Activated CD4-positive, alpha-beta T cell treated with anti-CD3 and anti-CD28 coated beads for 24 hours (primary cell): ENCODE measurements around the gene ERBB2.
"Not testable (repeated sequence)": the region's sequence is repeated elsewhere in the genome, so short reads cannot be mapped to it uniquely, and the experiment has no call there.

Source experiments
- DNase-seq, 2 donors: peaks; one replicate each; pipeline ENCODE4 v3.0.0-alpha.2; 2020; ENCODE audit warnings: low read depth in 2 of 2

ERBB2 gene

DNA sequence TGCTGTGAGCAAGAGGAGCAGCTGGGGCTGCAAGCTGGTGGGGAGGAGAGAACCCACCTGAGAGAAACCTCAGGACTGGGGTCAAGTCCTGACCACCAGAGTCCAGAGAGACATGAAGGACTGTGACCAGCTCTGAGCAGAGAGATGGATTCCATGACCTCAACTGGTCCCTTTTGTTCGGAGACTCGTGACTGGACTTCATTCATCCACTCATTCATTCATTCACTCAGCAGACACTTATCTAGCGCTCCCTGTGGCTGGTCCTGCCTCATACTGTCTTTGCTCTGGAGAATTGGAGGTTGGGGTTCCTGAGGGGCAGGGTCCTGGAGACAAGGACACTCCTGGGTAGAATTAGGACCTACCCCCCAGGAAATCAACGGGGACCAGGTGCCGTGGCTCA is 4.0 kb downstream of the ERBB2 start:
- no peak for DNase-seq

DNA sequence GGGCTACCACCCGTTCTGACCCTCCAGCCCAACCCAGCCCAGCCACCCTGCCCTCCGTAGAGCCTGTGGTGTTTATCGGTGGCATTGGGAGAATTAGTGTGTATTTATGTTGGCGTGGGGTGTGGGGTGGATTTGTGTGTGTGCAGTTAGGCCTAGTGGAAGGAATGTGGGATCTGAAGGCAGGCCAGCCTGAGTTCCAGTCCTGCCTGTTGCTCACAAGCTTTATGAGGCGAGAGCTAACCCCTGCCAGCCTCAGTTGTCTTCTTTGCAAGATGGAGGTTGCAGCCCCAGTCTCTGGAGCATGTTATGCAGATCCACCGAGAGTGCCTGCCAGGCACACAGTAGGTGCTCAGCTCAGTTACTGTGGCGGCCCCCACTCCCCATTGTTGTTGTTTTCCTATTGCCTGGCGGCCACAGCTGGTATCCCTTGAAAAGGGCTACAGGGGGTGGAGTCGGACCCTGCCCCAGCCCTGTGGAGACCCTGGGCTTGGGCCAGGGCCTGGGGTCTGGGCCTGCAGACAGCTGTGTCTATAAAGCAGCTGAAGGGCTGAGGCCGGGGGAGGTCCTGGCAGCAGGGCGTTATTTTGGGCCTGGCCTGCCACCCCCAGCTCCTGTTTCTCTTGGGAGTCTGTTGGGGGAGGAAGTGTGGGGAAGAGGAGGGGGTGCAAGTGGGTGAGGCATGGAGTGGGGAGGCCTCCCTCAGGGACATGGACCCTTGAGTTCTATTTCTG is 5.1 kb downstream of the ERBB2 start:
- DNase-seq = no peak

DNA sequence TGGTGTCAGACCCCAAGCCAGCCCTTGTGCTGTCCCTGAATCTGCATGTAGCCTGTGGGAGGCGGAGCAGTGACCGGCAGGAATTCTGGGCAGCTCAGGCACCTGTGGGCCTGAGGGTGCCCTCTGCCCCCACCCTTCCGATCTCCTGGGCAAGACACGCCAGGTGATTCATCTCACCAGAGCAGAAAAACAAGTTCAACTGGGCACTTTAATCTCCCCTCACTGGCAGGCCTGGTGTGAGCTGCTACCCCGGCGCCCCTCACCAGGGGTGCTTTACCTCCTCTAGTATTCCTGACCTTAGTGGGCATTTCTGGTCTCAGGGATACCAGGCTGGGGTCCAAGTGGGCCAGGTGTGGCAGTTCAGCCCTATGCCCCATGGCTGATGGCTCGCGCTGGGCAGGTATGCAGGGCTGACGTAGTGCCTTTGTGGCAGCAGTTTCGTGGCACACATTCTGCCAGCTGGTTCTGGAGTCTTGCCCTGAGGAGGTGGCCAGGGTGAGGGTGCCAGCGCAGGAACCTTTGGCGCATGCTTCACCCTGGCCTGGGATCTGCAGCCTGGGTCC is 6.0 kb downstream of the ERBB2 start:
- no peak for DNase-seq

DNA sequence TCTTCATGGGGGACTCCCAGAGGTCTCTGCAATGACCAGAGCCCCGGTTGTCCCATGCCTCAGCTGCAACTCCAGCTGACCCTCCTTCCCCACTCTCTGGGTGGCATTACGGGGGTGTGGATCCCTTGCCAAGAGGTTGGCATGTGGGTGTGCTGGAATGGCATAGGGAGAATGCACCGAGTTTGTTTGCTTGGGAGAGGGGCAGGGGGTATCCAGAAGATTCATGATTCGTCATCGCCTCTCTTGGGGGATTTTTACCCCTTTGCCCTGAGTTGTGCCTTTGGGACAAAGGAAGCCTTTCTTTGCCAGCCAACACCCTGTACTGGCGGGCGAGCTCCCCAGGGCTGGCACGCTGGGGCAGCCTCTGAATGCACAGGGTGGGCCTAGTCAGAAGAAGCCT is 6.5 kb downstream of the ERBB2 start:
- no peak for DNase-seq

DNA sequence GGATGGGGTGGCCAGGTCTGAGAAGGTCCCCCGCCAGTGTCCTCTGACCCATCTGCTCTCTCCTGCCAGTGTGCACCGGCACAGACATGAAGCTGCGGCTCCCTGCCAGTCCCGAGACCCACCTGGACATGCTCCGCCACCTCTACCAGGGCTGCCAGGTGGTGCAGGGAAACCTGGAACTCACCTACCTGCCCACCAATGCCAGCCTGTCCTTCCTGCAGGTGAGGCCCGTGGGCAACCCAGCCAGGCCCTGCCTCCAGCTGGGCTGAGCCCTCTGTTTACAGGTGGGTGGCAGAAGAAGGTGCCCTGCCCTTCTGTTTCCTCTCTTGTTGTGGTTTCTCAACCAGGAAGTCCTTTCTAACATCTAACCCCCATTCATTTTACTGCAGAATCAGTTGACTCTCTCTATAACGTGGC is 7.1 kb downstream of the ERBB2 start:
- DNase-seq = no peak

DNA sequence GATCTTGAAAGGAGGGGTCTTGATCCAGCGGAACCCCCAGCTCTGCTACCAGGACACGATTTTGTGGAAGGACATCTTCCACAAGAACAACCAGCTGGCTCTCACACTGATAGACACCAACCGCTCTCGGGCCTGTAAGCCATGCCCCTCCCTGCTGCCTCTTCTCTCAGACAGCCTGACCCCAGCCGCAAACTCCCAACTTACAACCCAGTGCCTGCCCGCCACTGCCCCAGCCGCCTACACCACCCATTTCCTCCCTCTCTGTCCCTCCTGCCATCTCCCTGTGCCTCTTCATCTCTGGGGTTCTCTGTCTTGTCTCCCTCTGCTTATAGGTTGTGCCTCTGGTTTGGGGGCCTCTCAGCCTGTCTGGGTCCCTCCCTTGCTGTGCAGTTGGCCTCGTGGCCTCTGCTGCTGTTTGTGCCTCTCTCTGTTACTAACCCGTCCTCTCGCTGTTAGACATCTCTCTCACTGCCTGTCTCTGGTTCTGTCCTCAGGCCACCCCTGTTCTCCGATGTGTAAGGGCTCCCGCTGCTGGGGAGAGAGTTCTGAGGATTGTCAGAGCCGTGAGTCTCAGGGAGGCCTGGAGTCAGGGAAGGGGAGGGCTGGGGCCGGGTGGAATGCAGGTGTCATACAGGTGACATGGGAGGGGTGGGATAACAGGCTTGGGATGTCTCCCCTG is 9.6 kb downstream of the ERBB2 start:
- no peak for DNase-seq

DNA sequence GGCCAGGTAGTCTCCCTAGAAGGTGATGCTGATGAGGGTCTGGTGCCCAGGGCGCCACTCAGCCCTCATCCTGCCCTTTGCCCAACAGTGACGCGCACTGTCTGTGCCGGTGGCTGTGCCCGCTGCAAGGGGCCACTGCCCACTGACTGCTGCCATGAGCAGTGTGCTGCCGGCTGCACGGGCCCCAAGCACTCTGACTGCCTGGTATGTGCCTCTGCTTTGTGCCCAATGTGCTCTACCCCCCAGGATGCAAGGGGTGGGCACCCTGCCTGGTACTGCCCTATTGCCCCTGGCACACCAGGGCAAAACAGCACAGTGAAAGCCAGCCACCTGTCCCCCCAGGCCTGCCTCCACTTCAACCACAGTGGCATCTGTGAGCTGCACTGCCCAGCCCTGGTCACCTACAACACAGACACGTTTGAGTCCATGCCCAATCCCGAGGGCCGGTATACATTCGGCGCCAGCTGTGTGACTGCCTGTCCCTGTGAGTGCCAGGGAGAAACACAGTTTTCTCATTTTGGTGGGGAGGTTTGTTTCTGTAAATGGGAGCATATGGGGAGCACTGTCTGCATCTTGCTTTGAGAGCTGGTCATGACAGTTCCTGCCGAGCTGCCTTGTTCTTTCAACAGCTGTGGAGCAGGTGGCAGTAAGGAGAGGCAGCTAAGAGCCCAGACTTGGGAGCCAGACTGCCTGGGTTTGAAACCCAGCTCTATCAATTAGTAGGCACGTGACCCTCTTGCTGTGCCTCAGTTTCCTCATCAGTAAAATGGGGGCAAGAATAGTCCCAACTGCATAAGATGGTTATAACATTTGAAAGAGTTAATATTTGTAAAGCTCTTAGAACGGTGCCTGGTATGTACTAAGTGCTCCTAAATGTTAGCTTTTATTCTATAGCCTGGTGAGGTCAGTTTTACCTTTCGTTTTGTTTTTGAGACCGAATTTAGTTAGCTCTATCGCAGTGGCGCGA is 10.4 kb downstream of the ERBB2 start:
- DNase-seq = no peak

DNA sequence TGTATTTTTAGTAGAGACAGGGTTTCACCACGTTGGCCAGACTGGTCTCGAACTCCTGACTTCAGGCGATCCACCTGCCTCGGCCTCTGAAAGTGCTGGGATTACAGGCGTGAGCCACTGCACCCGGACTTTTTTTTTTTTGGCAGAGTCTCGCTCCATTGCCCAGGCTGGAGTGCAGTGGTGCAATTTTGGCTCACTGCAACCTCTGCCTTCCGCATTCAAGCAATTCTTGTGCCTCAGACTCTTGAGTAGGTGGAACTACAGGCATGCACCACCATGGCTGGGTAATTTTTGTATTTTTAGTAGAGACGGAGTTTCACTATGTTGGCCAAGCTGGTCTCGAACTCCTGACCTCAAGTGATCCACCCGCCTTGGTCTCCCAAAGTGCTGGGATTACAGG is 11.2 kb downstream of the ERBB2 start:
- not testable (repeated sequence) for DNase-seq

DNA sequence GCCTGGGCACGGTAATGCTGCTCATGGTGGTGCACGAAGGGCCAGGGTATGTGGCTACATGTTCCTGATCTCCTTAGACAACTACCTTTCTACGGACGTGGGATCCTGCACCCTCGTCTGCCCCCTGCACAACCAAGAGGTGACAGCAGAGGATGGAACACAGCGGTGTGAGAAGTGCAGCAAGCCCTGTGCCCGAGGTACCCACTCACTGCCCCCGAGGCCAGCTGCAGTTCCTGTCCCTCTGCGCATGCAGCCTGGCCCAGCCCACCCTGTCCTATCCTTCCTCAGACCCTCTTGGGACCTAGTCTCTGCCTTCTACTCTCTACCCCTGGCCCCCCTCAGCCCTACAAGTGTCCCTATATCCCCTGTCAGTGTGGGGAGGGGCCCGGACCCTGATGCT is 12.0 kb downstream of the ERBB2 start:
- no peak for DNase-seq

DNA sequence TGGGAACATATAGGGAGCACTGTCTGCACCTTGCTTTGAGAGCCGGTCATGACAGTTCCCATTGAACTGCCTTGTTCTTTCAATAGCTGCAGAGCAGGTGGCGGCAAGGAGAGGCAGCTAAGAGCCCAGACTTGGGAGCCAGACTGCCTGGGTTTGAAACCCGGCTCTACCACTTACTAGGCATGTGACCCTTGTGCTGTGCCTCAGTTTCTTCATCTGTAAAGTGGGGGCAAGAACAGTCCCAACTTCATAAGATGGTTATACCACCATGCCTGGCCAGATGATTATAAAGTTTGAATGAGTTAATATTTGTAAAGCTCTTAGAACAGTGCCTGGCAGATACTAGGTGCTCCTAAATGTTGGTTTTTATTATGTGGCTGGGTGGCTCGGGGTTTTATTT is 14.4 kb downstream of the ERBB2 start:
- no peak for DNase-seq

DNA sequence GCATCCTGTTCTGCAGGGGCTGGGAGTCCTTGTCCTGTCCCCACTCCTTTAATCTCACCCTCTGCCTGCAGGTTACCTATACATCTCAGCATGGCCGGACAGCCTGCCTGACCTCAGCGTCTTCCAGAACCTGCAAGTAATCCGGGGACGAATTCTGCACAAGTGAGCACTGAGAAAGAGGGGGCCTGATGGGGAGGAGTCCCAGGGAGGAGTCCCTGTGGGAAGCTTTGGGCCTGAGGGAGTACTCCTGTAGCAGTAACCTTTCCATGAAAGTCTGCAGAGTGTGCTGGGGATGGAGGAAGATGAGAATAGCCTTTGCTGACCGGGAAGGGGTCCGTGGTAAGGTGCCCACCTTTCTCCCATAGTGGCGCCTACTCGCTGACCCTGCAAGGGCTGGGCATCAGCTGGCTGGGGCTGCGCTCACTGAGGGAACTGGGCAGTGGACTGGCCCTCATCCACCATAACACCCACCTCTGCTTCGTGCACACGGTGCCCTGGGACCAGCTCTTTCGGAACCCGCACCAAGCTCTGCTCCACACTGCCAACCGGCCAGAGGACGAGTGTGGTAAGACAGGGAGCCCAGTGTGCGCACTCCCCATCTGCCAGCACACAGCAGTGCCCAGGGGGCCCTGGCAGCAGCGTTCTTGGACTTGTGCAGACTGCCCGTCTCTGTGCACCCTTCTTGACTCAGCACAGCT is 15.7 kb downstream of the ERBB2 start:
- DNase-seq = no peak

DNA sequence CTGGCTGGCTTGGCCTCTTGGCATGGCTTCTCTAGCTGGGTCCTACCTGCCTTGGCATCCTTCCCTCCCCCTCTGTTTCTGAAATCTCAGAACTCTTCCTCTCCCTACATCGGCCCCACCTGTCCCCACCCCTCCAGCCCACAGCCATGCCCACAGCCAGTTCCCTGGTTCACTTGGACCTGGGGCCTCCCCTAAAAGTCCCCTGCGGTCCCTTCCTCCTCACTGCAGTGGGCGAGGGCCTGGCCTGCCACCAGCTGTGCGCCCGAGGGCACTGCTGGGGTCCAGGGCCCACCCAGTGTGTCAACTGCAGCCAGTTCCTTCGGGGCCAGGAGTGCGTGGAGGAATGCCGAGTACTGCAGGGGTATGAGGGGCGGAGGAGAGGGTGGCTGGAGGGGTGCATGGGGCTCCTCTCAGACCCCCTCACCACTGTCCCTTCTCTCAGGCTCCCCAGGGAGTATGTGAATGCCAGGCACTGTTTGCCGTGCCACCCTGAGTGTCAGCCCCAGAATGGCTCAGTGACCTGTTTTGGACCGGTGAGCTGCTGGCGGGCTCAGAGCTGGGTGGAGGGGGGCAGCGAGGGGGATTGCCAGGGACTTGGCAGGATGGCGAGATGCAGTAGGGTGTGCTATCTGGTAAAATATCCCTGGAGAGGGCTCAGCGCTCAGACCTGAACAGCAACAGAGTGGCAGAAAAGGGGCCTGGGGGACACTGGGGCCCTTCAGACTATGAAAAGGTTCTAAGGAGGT is 16.4 kb downstream of the ERBB2 start:
- DNase-seq = no peak

DNA sequence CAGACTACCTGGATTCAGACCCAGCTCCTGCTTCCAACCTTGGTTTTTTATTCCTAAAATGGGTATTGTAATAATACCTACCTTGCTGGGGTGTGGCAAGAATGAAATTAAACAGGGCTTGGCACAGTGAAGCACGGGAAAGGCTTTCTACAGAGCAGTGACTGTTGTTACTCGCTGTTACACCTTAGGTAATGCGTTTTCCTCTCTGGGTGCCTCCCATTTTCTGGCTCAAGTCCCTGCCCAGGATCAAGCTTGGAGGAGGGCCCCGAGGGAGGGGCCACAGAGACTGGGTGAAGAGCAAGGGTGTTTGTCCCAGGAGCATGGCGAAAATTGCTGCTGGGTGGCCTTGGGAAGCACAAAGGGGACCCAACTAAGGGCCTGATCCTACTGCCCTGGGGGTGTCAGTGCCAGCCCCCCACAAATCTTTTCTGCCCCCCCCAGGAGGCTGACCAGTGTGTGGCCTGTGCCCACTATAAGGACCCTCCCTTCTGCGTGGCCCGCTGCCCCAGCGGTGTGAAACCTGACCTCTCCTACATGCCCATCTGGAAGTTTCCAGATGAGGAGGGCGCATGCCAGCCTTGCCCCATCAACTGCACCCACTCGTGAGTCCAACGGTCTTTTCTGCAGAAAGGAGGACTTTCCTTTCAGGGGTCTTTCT is 17.1 kb downstream of the ERBB2 start:
- DNase-seq = no peak

DNA sequence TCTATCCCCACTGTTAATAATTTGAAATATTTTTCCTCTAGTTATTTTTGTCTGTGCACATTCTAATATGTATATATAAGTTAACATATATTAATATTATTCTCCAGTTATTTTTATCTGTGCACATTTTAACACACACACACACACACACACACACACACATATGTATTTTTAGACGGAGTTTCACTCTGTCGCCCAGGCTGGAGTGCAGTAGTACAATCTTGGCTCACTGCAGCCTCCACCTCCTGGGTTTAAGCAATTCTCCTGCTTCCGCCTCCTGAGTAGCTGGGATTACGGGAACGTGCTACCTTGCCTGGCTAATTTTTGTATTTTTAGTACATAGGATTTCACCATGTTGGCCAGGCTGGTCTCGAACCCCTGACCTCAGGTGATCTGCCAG is 17.8 kb downstream of the ERBB2 start:
- no peak for DNase-seq

DNA sequence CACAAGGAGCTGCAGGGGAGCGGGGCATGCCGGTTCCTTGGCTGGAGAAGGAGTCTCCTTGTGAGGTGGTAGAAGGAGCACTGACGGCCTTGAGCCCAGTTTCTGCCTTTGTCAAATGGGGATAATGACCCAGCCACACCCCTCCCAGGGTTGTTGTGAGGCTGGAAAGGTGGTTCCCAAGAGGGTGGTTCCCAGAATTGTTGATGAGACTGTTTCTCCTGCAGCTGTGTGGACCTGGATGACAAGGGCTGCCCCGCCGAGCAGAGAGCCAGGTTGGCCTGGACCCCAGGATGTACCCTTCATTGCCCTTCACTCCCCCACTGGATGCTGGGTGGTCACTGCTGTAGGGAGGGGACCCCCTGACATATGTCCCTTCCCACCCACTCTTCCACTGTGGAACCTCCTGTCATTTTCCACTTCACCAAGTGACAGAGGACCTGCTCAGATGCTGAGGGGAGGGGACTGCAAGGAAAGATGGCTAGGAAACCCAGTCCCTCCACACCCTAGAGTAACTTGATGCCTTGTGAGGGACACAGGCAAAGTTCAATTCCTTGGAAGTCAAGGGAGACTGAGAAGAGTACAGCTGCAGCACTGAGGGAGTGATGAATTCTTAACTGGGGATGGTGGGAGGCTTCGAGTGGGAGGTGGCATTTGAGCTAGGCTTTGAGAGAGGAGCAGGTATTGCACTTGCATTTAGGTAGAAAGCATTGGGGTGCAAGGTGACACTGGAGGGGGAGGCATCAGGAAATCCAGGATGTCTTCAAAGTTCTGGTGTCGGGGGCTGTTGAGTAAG is 19.9 kb downstream of the ERBB2 start:
- no peak for DNase-seq

DNA sequence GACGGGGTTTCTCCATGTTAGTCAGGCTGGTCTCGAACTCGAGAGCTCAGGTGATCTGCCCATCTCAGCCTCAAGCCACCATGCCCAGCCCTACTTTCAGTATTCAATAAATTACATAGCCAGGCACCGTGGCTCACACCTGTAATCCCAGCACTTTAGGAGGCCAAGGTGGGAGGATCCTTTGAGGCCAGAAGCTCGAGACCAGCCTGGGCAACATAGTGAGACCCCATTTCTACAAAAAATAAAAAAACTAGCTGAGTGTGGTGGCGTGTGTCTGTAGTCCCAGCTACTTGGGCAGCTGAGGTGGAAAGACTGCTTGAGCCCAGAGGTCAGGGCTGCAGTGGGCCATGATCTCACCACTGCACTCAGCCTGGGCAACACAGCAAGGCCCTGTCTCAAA is 22.2 kb downstream of the ERBB2 start:
- no peak for DNase-seq

DNA sequence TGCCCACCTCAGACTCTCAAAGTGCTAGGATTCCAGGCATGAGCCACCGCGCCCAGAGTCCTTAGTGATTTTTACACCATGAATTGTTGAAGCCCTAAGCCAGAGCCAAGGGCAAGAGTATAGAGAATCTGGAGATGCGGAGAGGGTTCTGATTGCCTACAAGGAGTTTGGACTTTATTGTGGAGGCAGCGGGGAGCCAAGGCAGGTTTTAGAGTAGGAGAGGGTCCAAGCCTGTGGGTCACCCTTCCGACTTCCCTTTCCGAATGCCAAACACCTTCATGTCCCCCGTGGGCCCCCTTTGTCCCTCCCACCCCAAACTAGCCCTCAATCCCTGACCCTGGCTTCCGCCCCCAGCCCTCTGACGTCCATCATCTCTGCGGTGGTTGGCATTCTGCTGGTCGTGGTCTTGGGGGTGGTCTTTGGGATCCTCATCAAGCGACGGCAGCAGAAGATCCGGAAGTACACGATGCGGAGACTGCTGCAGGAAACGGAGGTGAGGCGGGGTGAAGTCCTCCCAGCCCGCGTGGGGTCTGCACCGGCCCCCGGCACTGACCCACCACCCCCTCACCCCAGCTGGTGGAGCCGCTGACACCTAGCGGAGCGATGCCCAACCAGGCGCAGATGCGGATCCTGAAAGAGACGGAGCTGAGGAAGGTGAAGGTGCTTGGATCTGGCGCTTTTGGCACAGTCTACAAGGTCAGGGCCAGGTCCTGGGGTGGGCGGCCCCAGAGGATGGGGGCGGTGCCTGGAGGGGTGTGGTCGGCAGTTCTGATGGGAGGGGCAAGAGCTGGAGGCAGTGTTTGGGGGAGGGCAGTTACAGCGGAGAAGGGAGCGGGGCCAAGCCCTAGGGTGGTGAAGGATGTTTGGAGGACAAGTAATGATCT is 23.3 kb downstream of the ERBB2 start:
- DNase-seq = no peak

DNA sequence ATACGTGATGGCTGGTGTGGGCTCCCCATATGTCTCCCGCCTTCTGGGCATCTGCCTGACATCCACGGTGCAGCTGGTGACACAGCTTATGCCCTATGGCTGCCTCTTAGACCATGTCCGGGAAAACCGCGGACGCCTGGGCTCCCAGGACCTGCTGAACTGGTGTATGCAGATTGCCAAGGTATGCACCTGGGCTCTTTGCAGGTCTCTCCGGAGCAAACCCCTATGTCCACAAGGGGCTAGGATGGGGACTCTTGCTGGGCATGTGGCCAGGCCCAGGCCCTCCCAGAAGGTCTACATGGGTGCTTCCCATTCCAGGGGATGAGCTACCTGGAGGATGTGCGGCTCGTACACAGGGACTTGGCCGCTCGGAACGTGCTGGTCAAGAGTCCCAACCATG is 24.9 kb downstream of the ERBB2 start:
- no peak for DNase-seq
